RWPE1 (cell line): ENCODE results near the gene SPANXN5.
"Not testable (repeated sequence)": the region's sequence is repeated elsewhere in the genome, so short reads cannot be mapped to it uniquely, and the experiment has no call there.

ENCODE experiments used
- CTCF ChIA-PET: fragments of 350-600 bp; sonication (Branson Sonifier 250); formaldehyde crosslinking; extraction: SDS; loops from one replicate; lab custom pipeline; 2021; lab: Yijun Ruan, JAX
- POLR2A ChIA-PET: fragments of 400-600 bp; formaldehyde crosslinking; extraction: SDS; loops from one replicate; lab custom pipeline; 2020; ENCODE audit warnings: antibody characterized with exemption; ENCODE audit not compliant: low non-redundant PET; lab: Yijun Ruan, JAX
- DNase-seq: peaks from one replicate; pipeline ENCODE4 v3.0.0; 2012; ENCODE audit warnings: low spot score
- H3K27ac ChIP-seq: fragments of 450-650 bp; 2 replicates; pipeline ENCODE4 v1.5.1; 2017
- CTCF ChIP-seq: fragments of 450-650 bp; conservative IDR thresholded peaks from 2 replicates; pipeline ENCODE4 v1.5.1; 2017; ENCODE audit warnings: low read depth, mild to moderate bottlenecking

Gene SPANXN5

GRCh38 chrX:52811065-52811625 is 13.9 kb upstream of the SPANXN5 start, which contains the start of gene XAGE5:
TSS of gene XAGE5 (plus strand) at chrX:52811287. CDS start at chrX:52812567, 1,280 bp downstream.
- POLR2A ChIA-PET = no interaction called here
- CTCF ChIA-PET = no interaction called here
- no peak within 1 kb of the TSS for H3K27ac ChIP-seq
- DNase-seq = no peak
- TF ChIP-seq CTCF = no peak

GRCh38 chrX:52804876-52805275 is 7.6 kb upstream of the SPANXN5 start:
- POLR2A ChIA-PET, H3K27ac ChIP-seq, CTCF ChIA-PET, DNase-seq: not testable (repeated sequence)

DNA sequence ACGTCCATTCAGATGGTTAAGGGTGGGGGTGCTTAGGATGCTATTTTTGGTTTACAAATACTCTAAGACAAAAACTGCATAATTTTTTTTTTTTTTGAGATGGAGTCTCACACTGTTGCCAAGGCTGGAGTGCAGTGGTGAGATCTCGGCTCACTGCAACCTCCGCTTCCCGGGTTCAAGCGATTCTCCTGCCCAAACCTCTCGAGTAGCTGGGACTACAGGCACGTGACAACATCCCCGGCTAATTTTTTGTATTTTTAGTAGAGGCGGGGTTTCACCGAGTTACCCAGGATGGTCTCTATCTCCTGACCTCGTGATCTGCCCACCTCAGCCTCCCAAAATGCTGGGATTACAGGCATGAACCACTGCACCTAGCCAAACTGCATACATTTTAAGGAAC is 23.7 kb downstream of the SPANXN5 start:
- H3K27ac ChIP-seq, CTCF ChIA-PET, DNase-seq, POLR2A ChIA-PET: not testable (repeated sequence)

GRCh38 chrX:52765983-52766382 is 31.2 kb downstream of the SPANXN5 start:
- DNase-seq, POLR2A ChIA-PET, H3K27ac ChIP-seq, CTCF ChIA-PET: not testable (repeated sequence)

- DNase-seq, CTCF ChIA-PET, POLR2A ChIA-PET: not testable (repeated sequence)
Measured at GRCh38 chrX:52750952-52751351, 46.3 kb downstream of the SPANXN5 start, which contains the start of gene SSX2B. TSS of gene SSX2B (plus strand) at chrX:52751252. CDS start at chrX:52752681, 1,429 bp downstream.

More at GRCh38 chrX:52750952-52751351, 46.3 kb downstream of the SPANXN5 start, which contains the start of gene SSX2B:
- not testable (repeated sequence) for H3K27ac ChIP-seq
